ENCODE measurements around the gene TMEM8B.

Gene TMEM8B

GRCh38 chr9:35847792-35848572 lies 19.0 kb downstream of the TMEM8B start:
- no peak overlapping the region for H3K4me3 ChIP-seq (ENCODE audit: low read length)
- H3K36me3 ChIP-seq (ENCODE audit: control insufficient read depth, insufficient read depth, low read length) = no peaks in the 10 kb centered on the region
- peak overlapping the region; percentile 54 for H3K27ac ChIP-seq (ENCODE audit: low read depth, low read length)
- H3K27me3 ChIP-seq (ENCODE audit: control insufficient read depth, insufficient read depth, low read length) = no peaks in the 10 kb centered on the region
- peaks cover 9% of the 10 kb centered on the region for H3K4me1 ChIP-seq (ENCODE audit: control insufficient read depth, insufficient read depth, low read length)
- H3K9ac ChIP-seq (ENCODE audit: low read length) = no peak overlapping the region

GRCh38 chr9:35852267-35852815 lies 23.3 kb downstream of the TMEM8B start:
- H3K4me1 ChIP-seq (ENCODE audit: control insufficient read depth, insufficient read depth, low read length) = no peaks in the 10 kb centered on the region
- no peak overlapping the region for H3K9ac ChIP-seq (ENCODE audit: low read length)
- H3K36me3 ChIP-seq (ENCODE audit: control insufficient read depth, insufficient read depth, low read length) = peaks cover 3% of the 10 kb centered on the region
- no peak overlapping the region for H3K4me3 ChIP-seq (ENCODE audit: low read length)
- H3K27ac ChIP-seq (ENCODE audit: low read depth, low read length) = no peak overlapping the region
- H3K27me3 ChIP-seq (ENCODE audit: control insufficient read depth, insufficient read depth, low read length) = no peaks in the 10 kb centered on the region

GRCh38 chr9:35852876-35853865 lies 24.1 kb downstream of the TMEM8B start:
- Histone ChIP-seq H3K4me3 (ENCODE audit: low read length) (no peak overlapping the region), H3K36me3 (ENCODE audit: control insufficient read depth, insufficient read depth, low read length) (peaks cover 3% of the 10 kb centered on the region), H3K9ac (ENCODE audit: low read length) (no peak overlapping the region), H3K27me3 (ENCODE audit: control insufficient read depth, insufficient read depth, low read length) (no peaks in the 10 kb centered on the region), H3K4me1 (ENCODE audit: control insufficient read depth, insufficient read depth, low read length) (no peaks in the 10 kb centered on the region), H3K27ac (ENCODE audit: low read depth, low read length) (no peak overlapping the region)

- Histone ChIP-seq H3K36me3 (ENCODE audit: control insufficient read depth, insufficient read depth, low read length) (peaks cover 3% of the 10 kb centered on the region), H3K4me3 (ENCODE audit: low read length) (no peak overlapping the region), H3K4me1 (ENCODE audit: control insufficient read depth, insufficient read depth, low read length) (no peaks in the 10 kb centered on the region), H3K27me3 (ENCODE audit: control insufficient read depth, insufficient read depth, low read length) (no peaks in the 10 kb centered on the region), H3K9ac (ENCODE audit: low read length) (no peak overlapping the region), H3K27ac (ENCODE audit: low read depth, low read length) (no peak overlapping the region)
These were observed 25.2 kb downstream of the TMEM8B start for GRCh38 chr9:35854091-35854762.

GRCh38 chr9:35856206-35856605 lies 27.2 kb downstream of the TMEM8B start:
- Histone ChIP-seq H3K4me3 (ENCODE audit: low read length) (no peak overlapping the region), H3K4me1 (ENCODE audit: control insufficient read depth, insufficient read depth, low read length) (no peaks in the 10 kb centered on the region), H3K27me3 (ENCODE audit: control insufficient read depth, insufficient read depth, low read length) (no peaks in the 10 kb centered on the region), H3K9ac (ENCODE audit: low read length) (no peak overlapping the region), H3K27ac (ENCODE audit: low read depth, low read length) (no peak overlapping the region), H3K36me3 (ENCODE audit: control insufficient read depth, insufficient read depth, low read length) (peaks cover 3% of the 10 kb centered on the region)

- H3K36me3 ChIP-seq (ENCODE audit: control insufficient read depth, insufficient read depth, low read length) = peaks cover 3% of the 10 kb centered on the region
- no peak overlapping the region for H3K9ac ChIP-seq (ENCODE audit: low read length)
- H3K4me1 ChIP-seq (ENCODE audit: control insufficient read depth, insufficient read depth, low read length) = no peaks in the 10 kb centered on the region
- H3K27ac ChIP-seq (ENCODE audit: low read depth, low read length) = no peak overlapping the region
- no peaks in the 10 kb centered on the region for H3K27me3 ChIP-seq (ENCODE audit: control insufficient read depth, insufficient read depth, low read length)
- no peak overlapping the region for H3K4me3 ChIP-seq (ENCODE audit: low read length)
These were observed 27.9 kb downstream of the TMEM8B start for GRCh38 chr9:35856882-35857281.

GRCh38 chr9:35858458-35858857 lies 29.4 kb downstream of the TMEM8B start:
- Histone ChIP-seq H3K27me3 (ENCODE audit: control insufficient read depth, insufficient read depth, low read length) (no peaks in the 10 kb centered on the region), H3K4me1 (ENCODE audit: control insufficient read depth, insufficient read depth, low read length) (no peaks in the 10 kb centered on the region), H3K27ac (ENCODE audit: low read depth, low read length) (no peak overlapping the region), H3K36me3 (ENCODE audit: control insufficient read depth, insufficient read depth, low read length) (peaks cover under 1% of the 10 kb centered on the region), H3K4me3 (ENCODE audit: low read length) (no peak overlapping the region), H3K9ac (ENCODE audit: low read length) (no peak overlapping the region)

GRCh38 chr9:35859310-35859989 lies 30.4 kb downstream of the TMEM8B start:
- Histone ChIP-seq H3K4me3 (ENCODE audit: low read length) (no peak overlapping the region), H3K27ac (ENCODE audit: low read depth, low read length) (no peak overlapping the region), H3K27me3 (ENCODE audit: control insufficient read depth, insufficient read depth, low read length) (no peaks in the 10 kb centered on the region), H3K9ac (ENCODE audit: low read length) (no peak overlapping the region), H3K36me3 (ENCODE audit: control insufficient read depth, insufficient read depth, low read length) (no peaks in the 10 kb centered on the region), H3K4me1 (ENCODE audit: control insufficient read depth, insufficient read depth, low read length) (no peaks in the 10 kb centered on the region)

GRCh38 chr9:35859990-35860339 lies 30.9 kb downstream of the TMEM8B start:
- H3K27ac ChIP-seq (ENCODE audit: low read depth, low read length) = no peak overlapping the region
- H3K27me3 ChIP-seq (ENCODE audit: control insufficient read depth, insufficient read depth, low read length) = no peaks in the 10 kb centered on the region
- no peak overlapping the region for H3K4me3 ChIP-seq (ENCODE audit: low read length)
- no peak overlapping the region for H3K9ac ChIP-seq (ENCODE audit: low read length)
- H3K4me1 ChIP-seq (ENCODE audit: control insufficient read depth, insufficient read depth, low read length) = no peaks in the 10 kb centered on the region
- no peaks in the 10 kb centered on the region for H3K36me3 ChIP-seq (ENCODE audit: control insufficient read depth, insufficient read depth, low read length)

GRCh38 chr9:35861161-35861897 lies 32.3 kb downstream of the TMEM8B start:
- no peak overlapping the region for H3K9ac ChIP-seq (ENCODE audit: low read length)
- no peak overlapping the region for H3K27ac ChIP-seq (ENCODE audit: low read depth, low read length)
- no peaks in the 10 kb centered on the region for H3K4me1 ChIP-seq (ENCODE audit: control insufficient read depth, insufficient read depth, low read length)
- H3K4me3 ChIP-seq (ENCODE audit: low read length) = no peak overlapping the region
- peaks cover 2% of the 10 kb centered on the region for H3K27me3 ChIP-seq (ENCODE audit: control insufficient read depth, insufficient read depth, low read length)
- no peaks in the 10 kb centered on the region for H3K36me3 ChIP-seq (ENCODE audit: control insufficient read depth, insufficient read depth, low read length)

GRCh38 chr9:35862328-35862727 lies 33.3 kb downstream of the TMEM8B start:
- Histone ChIP-seq H3K4me1 (ENCODE audit: control insufficient read depth, insufficient read depth, low read length) (no peaks in the 10 kb centered on the region), H3K4me3 (ENCODE audit: low read length) (no peak overlapping the region), H3K9ac (ENCODE audit: low read length) (no peak overlapping the region), H3K36me3 (ENCODE audit: control insufficient read depth, insufficient read depth, low read length) (no peaks in the 10 kb centered on the region), H3K27me3 (ENCODE audit: control insufficient read depth, insufficient read depth, low read length) (peaks cover 2% of the 10 kb centered on the region), H3K27ac (ENCODE audit: low read depth, low read length) (no peak overlapping the region)
